Activated naive CD4-positive, alpha-beta T cell treated with anti-CD3 and anti-CD28 coated beads, Interleukin-2, amount 50 U/mL, for 24 hours (primary cell): ENCODE results near the gene NT5M.

ENCODE experiments used
- H3K27ac Mint-ChIP-seq: one replicate; pipeline ENCODE4 v1.8.0; 2021; ENCODE audit warnings: mild to moderate bottlenecking, mixed read lengths
- H3K27me3 Mint-ChIP-seq: one replicate; pipeline ENCODE4 v1.8.0; 2021; ENCODE audit warnings: mixed read lengths
- H3K36me3 Mint-ChIP-seq: one replicate; pipeline ENCODE4 v1.8.0; 2021; ENCODE audit warnings: mixed read lengths
- H3K4me1 Mint-ChIP-seq: one replicate; pipeline ENCODE4 v1.8.0; 2021; ENCODE audit warnings: mixed read lengths
- H3K4me3 Mint-ChIP-seq: one replicate; pipeline ENCODE4 v1.8.0; 2021; ENCODE audit warnings: mild to moderate bottlenecking, mixed read lengths
- H3K9me3 Mint-ChIP-seq: one replicate; pipeline ENCODE4 v1.8.0; 2021; ENCODE audit warnings: mixed read lengths

The NT5M gene

DNA sequence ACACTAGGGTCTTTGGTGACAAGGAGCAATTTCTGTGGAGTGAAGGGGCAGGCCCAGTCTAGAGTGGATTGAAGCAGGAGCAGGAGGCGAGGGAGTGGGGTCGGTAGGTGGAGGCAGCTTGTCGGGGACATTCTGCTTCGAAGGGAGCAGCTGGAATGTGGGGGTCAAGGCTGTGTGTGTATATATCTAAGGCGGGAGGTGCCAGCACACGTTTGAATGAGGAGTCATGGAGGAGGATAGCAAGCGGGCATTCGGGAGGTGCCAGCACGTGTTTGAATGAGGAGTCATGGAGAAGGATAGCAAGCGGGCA lies 17.7 kb downstream of the NT5M start:
- H3K9me3 Mint-ChIP-seq: no peaks in the 10 kb centered on the region
- no peak overlapping the region for H3K4me3 Mint-ChIP-seq
- no peaks in the 10 kb centered on the region for H3K36me3 Mint-ChIP-seq
- H3K27ac Mint-ChIP-seq: no peak overlapping the region
- H3K27me3 Mint-ChIP-seq: no peaks in the 10 kb centered on the region
- no peaks in the 10 kb centered on the region for H3K4me1 Mint-ChIP-seq

GRCh38 chr17:17321356-17322025 lies 18.3 kb downstream of the NT5M start:
- no peaks in the 10 kb centered on the region for H3K9me3 Mint-ChIP-seq
- no peaks in the 10 kb centered on the region for H3K27me3 Mint-ChIP-seq
- no peak overlapping the region for H3K27ac Mint-ChIP-seq
- H3K4me3 Mint-ChIP-seq: no peak overlapping the region
- no peaks in the 10 kb centered on the region for H3K4me1 Mint-ChIP-seq
- H3K36me3 Mint-ChIP-seq: no peaks in the 10 kb centered on the region

DNA sequence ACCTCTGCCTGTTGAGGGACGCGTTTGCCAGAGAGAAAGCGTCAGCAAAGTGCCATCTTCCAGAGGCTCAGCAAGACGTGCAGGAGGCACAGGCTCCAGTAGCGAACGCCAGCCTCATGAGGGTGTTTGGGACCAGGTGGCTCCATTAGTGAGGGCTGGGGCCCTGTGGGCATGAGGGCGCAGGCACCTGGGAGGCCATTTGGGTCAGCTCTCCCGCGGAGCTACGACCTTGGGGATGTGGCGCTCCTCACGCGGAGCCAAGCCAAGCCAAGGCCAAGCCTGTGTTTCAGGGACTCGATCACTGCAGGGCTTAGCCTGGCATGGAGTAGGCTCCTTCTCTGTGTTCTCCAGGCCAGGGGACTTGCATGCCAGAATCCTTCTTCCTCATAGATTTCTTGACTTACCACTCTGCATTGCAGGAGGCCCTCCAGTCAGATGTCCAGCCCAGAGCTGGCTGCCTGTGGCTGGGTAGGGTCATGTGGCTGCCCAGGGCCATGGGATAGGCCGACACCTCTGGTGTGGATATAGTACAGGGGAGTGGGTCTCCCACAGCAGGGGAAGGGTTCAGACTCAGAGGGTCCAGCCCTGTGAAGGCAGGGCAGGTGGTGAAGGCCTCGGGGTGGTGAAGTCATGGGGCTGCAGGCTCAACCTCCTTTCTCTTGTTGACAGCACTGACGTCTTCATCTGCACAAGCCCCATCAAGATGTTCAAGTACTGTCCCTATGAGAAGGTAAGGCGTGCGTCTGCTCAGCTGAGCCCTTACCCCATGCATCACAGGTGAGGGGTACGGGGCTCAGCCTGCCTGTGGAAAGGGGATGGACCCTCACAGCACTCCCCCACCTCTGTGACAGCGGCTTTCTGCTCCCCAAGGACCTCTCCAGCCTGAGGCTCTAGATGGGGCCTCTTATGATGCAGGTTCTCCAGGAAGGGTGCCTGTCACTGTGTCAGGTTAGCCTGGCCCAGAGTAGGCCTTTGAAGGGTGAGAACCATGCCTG lies 19.6 kb downstream of the NT5M start:
- H3K9me3 Mint-ChIP-seq: no peaks in the 10 kb centered on the region
- H3K27ac Mint-ChIP-seq: no peak overlapping the region
- H3K36me3 Mint-ChIP-seq: no peaks in the 10 kb centered on the region
- no peaks in the 10 kb centered on the region for H3K27me3 Mint-ChIP-seq
- H3K4me3 Mint-ChIP-seq: no peak overlapping the region
- H3K4me1 Mint-ChIP-seq: no peaks in the 10 kb centered on the region

GRCh38 chr17:17324616-17325015 lies 21.4 kb downstream of the NT5M start:
- Mint-ChIP-seq H3K4me3 (no peak overlapping the region), H3K4me1 (no peaks in the 10 kb centered on the region), H3K9me3 (no peaks in the 10 kb centered on the region), H3K27me3 (no peaks in the 10 kb centered on the region), H3K27ac (no peak overlapping the region), H3K36me3 (no peaks in the 10 kb centered on the region)

GRCh38 chr17:17325228-17325627 lies 22.1 kb downstream of the NT5M start:
- Mint-ChIP-seq H3K27ac (no peak overlapping the region), H3K9me3 (no peaks in the 10 kb centered on the region), H3K27me3 (no peaks in the 10 kb centered on the region), H3K4me1 (no peaks in the 10 kb centered on the region), H3K36me3 (no peaks in the 10 kb centered on the region), H3K4me3 (no peak overlapping the region)

GRCh38 chr17:17325816-17326215 lies 22.6 kb downstream of the NT5M start:
- Mint-ChIP-seq H3K4me1 (no peaks in the 10 kb centered on the region), H3K9me3 (no peaks in the 10 kb centered on the region), H3K36me3 (no peaks in the 10 kb centered on the region), H3K27ac (no peak overlapping the region), H3K4me3 (no peak overlapping the region), H3K27me3 (no peaks in the 10 kb centered on the region)

DNA sequence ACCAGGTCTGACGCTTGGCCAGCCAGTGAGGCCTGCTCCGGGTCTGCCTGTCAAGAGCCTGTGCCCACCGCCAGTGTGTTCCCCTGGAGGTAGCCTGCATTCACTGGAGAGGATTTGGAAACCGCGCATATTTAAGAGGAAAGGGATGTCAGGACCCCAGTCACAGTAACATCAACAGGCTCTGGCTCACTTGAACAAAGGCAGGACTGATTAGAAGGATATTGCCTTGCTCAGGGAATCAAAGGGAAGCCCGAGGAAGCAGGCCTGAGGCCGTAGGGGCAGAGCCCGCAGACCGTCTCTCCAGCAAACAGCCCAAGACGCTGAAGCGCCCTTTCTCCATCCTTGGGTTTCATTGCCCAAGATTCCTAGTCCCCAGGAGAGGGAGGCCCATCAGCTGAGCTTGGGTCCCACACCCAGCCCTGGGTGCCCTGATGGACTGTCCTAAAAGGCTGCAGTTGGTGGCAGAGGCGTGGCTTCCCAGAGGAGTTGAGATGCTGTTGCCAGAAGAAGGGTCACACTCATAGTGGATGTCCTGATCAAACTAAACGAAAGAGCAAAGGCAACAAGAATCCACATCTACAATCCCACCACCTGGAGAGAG lies 23.2 kb downstream of the NT5M start:
- Mint-ChIP-seq H3K27me3 (no peaks in the 10 kb centered on the region), H3K4me3 (no peak overlapping the region), H3K27ac (no peak overlapping the region), H3K4me1 (no peaks in the 10 kb centered on the region), H3K9me3 (no peaks in the 10 kb centered on the region), H3K36me3 (no peaks in the 10 kb centered on the region)

- Mint-ChIP-seq H3K4me3 (no peak overlapping the region), H3K27me3 (no peaks in the 10 kb centered on the region), H3K36me3 (no peaks in the 10 kb centered on the region), H3K4me1 (no peaks in the 10 kb centered on the region), H3K9me3 (no peaks in the 10 kb centered on the region), H3K27ac (no peak overlapping the region)
These were observed 25.1 kb downstream of the NT5M start for GRCh38 chr17:17328251-17328650.

DNA sequence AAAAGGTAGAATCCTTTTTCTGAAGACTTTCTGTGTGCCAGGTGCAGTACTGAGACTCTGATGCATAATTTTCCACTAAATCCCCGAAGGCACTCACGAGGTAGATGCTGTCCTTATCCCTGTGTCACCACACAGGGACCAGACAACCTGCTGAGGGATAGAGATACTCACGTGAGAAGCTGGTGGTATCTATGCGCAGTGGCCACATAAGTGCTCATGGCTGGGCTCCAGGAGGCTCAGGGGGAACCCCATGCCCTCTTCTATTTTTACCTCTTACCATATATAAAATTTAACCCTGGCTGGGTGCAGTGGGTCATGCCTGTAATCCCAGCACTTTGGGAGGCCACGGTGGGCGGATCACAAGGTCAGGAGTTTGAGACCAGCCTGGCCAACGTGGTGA lies 38.3 kb downstream of the NT5M start:
- Mint-ChIP-seq H3K9me3 (no peaks in the 10 kb centered on the region), H3K4me1 (no peaks in the 10 kb centered on the region), H3K4me3 (no peak overlapping the region), H3K27ac (no peak overlapping the region), H3K27me3 (no peaks in the 10 kb centered on the region), H3K36me3 (no peaks in the 10 kb centered on the region)

DNA sequence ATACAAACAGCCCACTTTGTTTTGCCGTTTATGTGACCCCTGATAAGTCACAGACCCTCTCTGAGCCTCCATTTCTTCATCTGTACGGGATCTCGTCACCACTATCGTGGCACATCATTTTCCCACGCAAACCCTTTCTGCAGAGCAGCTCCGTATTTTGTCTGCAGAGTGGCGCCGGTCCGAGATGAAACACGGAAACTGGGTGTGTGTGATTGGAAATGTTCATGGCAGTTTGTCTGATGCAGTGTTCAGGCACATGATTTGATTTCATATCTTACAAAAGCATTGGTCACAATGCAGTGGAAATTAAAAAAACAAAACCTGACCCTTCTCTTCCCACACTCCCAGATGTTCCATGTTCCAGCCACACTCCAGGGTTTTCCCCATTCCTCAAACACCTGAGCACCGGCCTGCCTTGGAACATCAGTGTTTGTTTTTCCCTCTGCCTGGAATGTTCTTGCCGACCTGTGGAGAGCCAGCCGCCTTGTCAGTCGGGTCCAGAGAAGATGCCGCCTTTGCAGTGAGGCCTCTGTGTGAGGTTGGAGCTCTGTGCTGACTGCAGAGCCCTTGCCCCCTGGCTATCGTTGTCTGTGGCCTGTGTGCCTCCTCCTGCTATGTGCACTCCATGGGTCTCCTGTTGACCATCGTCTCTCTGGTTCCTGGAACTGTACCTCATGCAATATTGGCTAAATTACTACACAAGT lies 39.2 kb downstream of the NT5M start:
- H3K4me1 Mint-ChIP-seq: no peaks in the 10 kb centered on the region

GRCh38 chr17:17343160-17343735 lies 40.1 kb downstream of the NT5M start:
- no peaks in the 10 kb centered on the region for H3K9me3 Mint-ChIP-seq
- no peak overlapping the region for H3K27ac Mint-ChIP-seq
- no peaks in the 10 kb centered on the region for H3K4me1 Mint-ChIP-seq
- no peaks in the 10 kb centered on the region for H3K36me3 Mint-ChIP-seq
- H3K27me3 Mint-ChIP-seq: no peaks in the 10 kb centered on the region
- no peak overlapping the region for H3K4me3 Mint-ChIP-seq

More for the DNA sequence above, 39.2 kb downstream of the NT5M start:
- H3K27ac Mint-ChIP-seq: no peak overlapping the region
- H3K4me3 Mint-ChIP-seq: no peak overlapping the region
- no peaks in the 10 kb centered on the region for H3K36me3 Mint-ChIP-seq
- no peaks in the 10 kb centered on the region for H3K27me3 Mint-ChIP-seq
- no peaks in the 10 kb centered on the region for H3K9me3 Mint-ChIP-seq

DNA sequence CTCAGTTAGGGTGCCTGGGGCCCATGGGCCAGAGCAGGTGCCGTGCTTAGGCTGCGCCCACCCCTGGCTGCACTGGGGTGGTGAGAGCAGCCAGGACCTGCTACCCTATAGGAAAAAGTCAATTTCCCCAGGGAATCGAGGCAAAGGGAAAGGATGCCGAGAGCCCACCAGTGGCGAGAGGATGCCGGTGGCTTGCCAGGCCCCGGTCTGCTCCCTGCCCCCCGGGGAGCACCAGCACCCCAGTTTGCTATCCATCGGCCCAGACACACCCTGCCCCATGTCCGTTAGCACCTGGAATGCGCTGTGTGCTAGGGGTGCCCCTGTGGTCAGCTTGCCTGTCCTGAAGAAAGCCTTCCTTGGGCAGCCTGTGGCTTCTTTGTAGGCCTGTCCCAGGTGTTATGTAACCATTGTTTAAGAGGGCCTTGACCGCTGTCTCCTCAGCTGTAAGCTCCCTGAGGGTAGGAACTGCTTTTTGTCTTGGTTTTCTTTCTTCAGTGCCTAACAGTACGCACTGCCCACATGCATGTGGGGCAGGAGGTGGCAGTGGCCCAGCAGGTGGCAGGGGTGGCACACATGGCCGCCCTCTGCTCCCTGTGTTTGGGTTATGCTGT lies 40.8 kb downstream of the NT5M start:
- Mint-ChIP-seq H3K36me3 (no peaks in the 10 kb centered on the region), H3K27me3 (no peaks in the 10 kb centered on the region), H3K4me1 (no peaks in the 10 kb centered on the region), H3K27ac (no peak overlapping the region), H3K4me3 (no peak overlapping the region), H3K9me3 (no peaks in the 10 kb centered on the region)

DNA sequence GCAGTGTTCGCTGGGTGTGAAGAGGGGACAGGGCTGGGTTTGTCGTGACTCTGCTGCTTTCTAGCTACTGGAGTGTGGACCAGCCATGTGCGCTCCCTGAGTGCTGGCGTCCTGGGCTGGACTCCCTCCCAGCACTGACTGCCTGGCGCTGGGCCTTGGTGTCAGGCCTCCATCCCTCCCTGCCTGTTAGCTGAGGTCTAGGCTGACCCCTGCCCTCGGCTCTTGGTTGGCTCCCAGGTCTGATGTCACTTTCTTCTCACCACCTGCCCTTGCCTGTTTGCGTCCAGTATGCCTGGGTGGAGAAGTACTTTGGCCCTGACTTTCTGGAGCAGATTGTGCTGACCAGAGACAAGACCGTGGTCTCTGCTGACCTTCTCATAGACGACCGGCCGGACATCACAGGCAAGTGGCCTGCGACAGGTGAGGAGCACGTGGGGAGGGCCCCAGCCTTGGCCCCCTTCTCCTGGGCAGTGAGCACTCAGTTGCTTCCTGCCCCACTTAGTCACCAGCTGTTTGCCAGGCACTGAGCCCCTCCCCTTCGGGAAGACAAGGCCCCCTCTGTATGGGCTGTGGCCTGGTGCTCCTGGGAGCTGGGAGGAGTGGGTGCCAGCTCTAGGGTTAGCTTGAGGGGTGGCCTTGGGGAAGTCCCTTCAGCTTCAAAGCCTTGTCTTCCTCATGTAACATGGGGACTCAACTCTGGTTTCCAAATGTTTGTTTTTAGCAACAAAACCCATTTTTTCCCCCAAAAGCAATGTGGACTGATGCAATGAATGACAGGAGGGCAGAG lies 41.5 kb downstream of the NT5M start:
- Mint-ChIP-seq H3K27ac (no peak overlapping the region), H3K4me3 (no peak overlapping the region), H3K36me3 (no peaks in the 10 kb centered on the region), H3K27me3 (no peaks in the 10 kb centered on the region), H3K4me1 (no peaks in the 10 kb centered on the region), H3K9me3 (no peaks in the 10 kb centered on the region)

DNA sequence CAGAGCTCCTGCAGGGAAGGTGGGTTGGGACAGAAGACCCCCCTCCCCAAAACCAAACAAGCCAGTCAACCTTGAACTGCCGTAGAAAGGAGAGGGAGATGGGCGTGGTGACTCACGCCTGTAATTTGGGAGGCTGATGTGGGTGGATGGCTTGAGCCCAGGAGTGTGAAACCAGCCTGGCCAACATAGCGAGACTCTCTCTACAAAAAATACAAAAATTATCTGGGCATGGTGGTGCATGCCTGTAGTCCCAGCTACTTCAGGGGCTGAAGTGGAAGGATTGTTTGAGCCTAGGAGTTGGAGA lies 42.1 kb downstream of the NT5M start:
- no peak overlapping the region for H3K27ac Mint-ChIP-seq

More for the DNA sequence above, 42.1 kb downstream of the NT5M start:
- Mint-ChIP-seq H3K9me3 (no peaks in the 10 kb centered on the region), H3K4me1 (no peaks in the 10 kb centered on the region), H3K36me3 (no peaks in the 10 kb centered on the region), H3K27me3 (no peaks in the 10 kb centered on the region), H3K4me3 (no peak overlapping the region)
